Measurements from ENCODE around the gene APBA3. TPM values are rescaled to one million over a fixed set of nuclear protein-coding genes. Genes with fewer than 3 reads are reported as not detected.

Gene APBA3
- total RNA-seq, 2 donors from 2014 or later = 27.5 to 42.2 TPM

DNA sequence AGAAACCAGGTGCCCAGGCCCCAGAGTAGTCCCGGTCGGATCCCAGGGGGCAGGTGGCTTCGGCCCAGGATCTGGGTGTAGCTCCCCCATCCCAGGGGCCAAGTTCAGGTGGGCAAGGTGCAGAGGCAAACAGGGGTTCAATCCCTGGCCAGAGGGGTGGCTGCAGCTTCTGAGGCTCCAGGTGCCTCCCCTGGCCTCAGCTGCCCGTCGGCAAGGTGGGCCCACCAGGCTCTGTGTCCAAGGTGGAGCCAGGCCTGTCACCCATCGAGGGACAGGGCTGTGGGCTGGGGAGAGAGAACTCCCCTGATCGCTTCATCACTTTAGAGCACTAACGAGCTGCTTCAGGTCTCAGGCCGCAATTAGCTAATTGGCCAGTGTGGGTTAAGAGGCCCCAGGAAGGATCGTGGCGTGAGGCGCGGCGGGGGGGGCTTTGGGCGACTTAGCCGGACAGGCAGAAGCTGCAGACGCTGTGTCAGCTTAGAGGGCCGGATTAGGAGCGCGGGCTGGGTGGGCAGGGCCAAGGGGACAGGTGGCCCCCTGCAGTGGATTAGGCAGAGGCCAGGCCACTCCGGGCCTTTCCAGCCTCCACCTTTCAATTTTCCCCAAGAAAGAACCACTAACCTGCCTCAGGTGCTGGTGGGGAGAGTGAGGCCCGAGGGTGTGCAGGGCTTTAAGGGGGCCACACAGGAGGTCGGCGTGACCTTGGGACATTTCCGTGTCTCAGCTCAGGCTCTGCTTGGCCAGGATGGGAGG is 13.3 kb upstream of the APBA3 start:
- no peaks in the 10 kb centered on the region for H3K9me3 Mint-ChIP-seq
- H3K27ac Mint-ChIP-seq = no peak overlapping the region
- no peak overlapping the region for H3K4me3 ChIP-seq (ENCODE audit: low read length)
- no peaks in the 10 kb centered on the region for H3K4me1 ChIP-seq (ENCODE audit: control insufficient read depth, insufficient read depth, low read length)
- H3K27ac ChIP-seq (ENCODE audit: low read depth, low read length) = no peak overlapping the region
- no peaks in the 10 kb centered on the region for H3K4me1 Mint-ChIP-seq
- peak; percentile 49 for DNase-seq
- no peak overlapping the region for H3K4me3 Mint-ChIP-seq
- H3K27me3 ChIP-seq (ENCODE audit: control insufficient read depth, insufficient read depth, low read length, poor library complexity, severe bottlenecking) = no peaks in the 10 kb centered on the region
- no peaks in the 10 kb centered on the region for H3K9me3 ChIP-seq (ENCODE audit: control insufficient read depth, low read length)
- TF ChIP-seq, protein P1, sequence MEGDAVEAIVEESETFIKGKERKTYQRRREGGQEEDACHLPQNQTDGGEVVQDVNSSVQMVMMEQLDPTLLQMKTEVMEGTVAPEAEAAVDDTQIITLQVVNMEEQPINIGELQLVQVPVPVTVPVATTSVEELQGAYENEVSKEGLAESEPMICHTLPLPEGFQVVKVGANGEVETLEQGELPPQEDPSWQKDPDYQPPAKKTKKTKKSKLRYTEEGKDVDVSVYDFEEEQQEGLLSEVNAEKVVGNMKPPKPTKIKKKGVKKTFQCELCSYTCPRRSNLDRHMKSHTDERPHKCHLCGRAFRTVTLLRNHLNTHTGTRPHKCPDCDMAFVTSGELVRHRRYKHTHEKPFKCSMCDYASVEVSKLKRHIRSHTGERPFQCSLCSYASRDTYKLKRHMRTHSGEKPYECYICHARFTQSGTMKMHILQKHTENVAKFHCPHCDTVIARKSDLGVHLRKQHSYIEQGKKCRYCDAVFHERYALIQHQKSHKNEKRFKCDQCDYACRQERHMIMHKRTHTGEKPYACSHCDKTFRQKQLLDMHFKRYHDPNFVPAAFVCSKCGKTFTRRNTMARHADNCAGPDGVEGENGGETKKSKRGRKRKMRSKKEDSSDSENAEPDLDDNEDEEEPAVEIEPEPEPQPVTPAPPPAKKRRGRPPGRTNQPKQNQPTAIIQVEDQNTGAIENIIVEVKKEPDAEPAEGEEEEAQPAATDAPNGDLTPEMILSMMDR (conservative IDR thresholded peaks at IDR 0.05) = no peak
- H3K36me3 ChIP-seq (ENCODE audit: control insufficient read depth, insufficient read depth, low read length) = no peaks in the 10 kb centered on the region
- 84 to 90% methylated on average over 8 to 24 of the region's 25 CpGs for WGBS, 2 experiments (ENCODE audit: insufficient coverage in 1 of 2, insufficient read length in 1 of 2)
- H3K9ac ChIP-seq (ENCODE audit: extremely low read depth, low read length, poor library complexity, severe bottlenecking) = no peak overlapping the region
- no peaks in the 10 kb centered on the region for H3K27me3 Mint-ChIP-seq (ENCODE audit: insufficient read depth)
- H3K36me3 Mint-ChIP-seq (ENCODE audit: low read depth) = no peaks in the 10 kb centered on the region

GRCh38 chr19:3773814-3774515 is 12.5 kb upstream of the APBA3 start:
- H3K36me3 ChIP-seq (ENCODE audit: control insufficient read depth, insufficient read depth, low read length) = no peaks in the 10 kb centered on the region
- Mint-ChIP-seq H3K27me3 (ENCODE audit: insufficient read depth) (no peaks in the 10 kb centered on the region), H3K36me3 (ENCODE audit: low read depth) (peaks cover under 1% of the 10 kb centered on the region), H3K27ac (no peak overlapping the region), H3K4me1 (no peaks in the 10 kb centered on the region), H3K9me3 (no peaks in the 10 kb centered on the region), H3K4me3 (no peak overlapping the region)
- H3K9me3 ChIP-seq (ENCODE audit: control insufficient read depth, low read length) = no peaks in the 10 kb centered on the region
- no peak overlapping the region for H3K9ac ChIP-seq (ENCODE audit: extremely low read depth, low read length, poor library complexity, severe bottlenecking)
- DNase-seq = peak; percentile 24
- no peak overlapping the region for H3K27ac ChIP-seq (ENCODE audit: low read depth, low read length)
- H3K4me1 ChIP-seq (ENCODE audit: control insufficient read depth, insufficient read depth, low read length) = no peaks in the 10 kb centered on the region
- TF ChIP-seq, protein P1 (conservative IDR thresholded peaks at IDR 0.05) = no peak
- H3K4me3 ChIP-seq (ENCODE audit: low read length) = no peak overlapping the region
- 85 to 89% methylated on average over 10 to 12 of the region's 12 CpGs for WGBS, 2 experiments (ENCODE audit: insufficient coverage in 1 of 2, insufficient read length in 1 of 2)
- H3K27me3 ChIP-seq (ENCODE audit: control insufficient read depth, insufficient read depth, low read length, poor library complexity, severe bottlenecking) = no peaks in the 10 kb centered on the region

DNA sequence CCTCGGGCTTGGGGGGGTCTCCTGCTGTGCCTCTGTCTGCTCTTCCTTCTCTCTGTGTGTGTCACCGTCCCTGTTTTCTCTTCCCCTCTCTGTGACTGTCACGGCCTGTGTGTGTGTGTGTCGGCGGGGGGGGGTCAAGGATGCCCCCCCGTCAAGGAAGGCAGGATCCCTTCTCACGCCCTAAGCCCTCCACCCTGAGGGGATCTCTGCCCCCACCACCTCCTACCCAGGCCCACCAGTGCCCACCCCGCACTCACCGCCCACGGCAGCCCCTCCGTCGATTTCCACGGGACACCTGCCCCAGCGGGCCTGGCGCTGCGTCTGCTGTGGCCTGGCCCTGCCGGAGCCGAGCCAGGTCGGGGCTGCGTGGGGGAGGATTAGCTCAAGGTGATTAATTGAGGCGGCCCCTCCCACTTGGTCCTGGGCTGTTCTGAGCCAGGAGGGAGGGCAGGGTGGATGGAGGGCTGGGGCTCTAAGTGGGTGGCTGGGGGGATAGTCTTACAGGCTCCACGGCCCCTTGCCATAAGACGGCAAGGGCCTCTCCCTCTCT is 10.5 kb upstream of the APBA3 start, which contains the start of gene RAX2:
Gene RAX2, minus strand, starts transcription at position 323 of the 550 bp plus-strand sequence. CDS start 486 bp downstream, outside the sequence.
- Mint-ChIP-seq H3K4me1 (no peaks in the 10 kb centered on the region), H3K27me3 (ENCODE audit: insufficient read depth) (no peaks in the 10 kb centered on the region), H3K27ac (no peak within 1 kb of the TSS), H3K4me3 (no peak within 1 kb of the TSS), H3K9me3 (no peaks in the 10 kb centered on the region), H3K36me3 (ENCODE audit: low read depth) (peaks cover 4% of the 10 kb centered on the region)
- H3K4me3 ChIP-seq (ENCODE audit: low read length) = no peak within 1 kb of the TSS
- H3K9me3 ChIP-seq (ENCODE audit: control insufficient read depth, low read length) = no peaks in the 10 kb centered on the region
- H3K36me3 ChIP-seq (ENCODE audit: control insufficient read depth, insufficient read depth, low read length) = no peaks in the 10 kb centered on the region
- H3K27me3 ChIP-seq (ENCODE audit: control insufficient read depth, insufficient read depth, low read length, poor library complexity, severe bottlenecking) = no peaks in the 10 kb centered on the region
- no peaks in the 10 kb centered on the region for H3K4me1 ChIP-seq (ENCODE audit: control insufficient read depth, insufficient read depth, low read length)
- H3K9ac ChIP-seq (ENCODE audit: extremely low read depth, low read length, poor library complexity, severe bottlenecking) = no peak within 1 kb of the TSS
- DNase-seq = peak; percentile 47
- TF ChIP-seq, protein P1 (conservative IDR thresholded peaks at IDR 0.05) = no peak
- WGBS, 2 experiments (ENCODE audit: insufficient coverage in 1 of 2, insufficient read length in 1 of 2) = 68 to 76% methylated on average over 6 to 22 of the region's 23 CpGs
- no peak within 1 kb of the TSS for H3K27ac ChIP-seq (ENCODE audit: low read depth, low read length)
